KMS-11 (cell line): ENCODE measurements around the gene ZBTB43.
"Not testable (repeated sequence)": the region's sequence is repeated elsewhere in the genome, so short reads cannot be mapped to it uniquely, and the experiment has no call there.

Experiments used
- H2AFZ ChIP-seq: fragments of 200-600 bp; sonication (generic); 2 replicates; pipeline ENCODE4 v1.6.1; 2016; ENCODE audit warnings: antibody characterized with exemption, mixed run types, low read depth
- H3K27ac ChIP-seq: fragments of 200-600 bp; sonication (generic); 2 replicates; pipeline ENCODE4 v1.6.1; 2016; ENCODE audit warnings: mild to moderate bottlenecking, mixed run types
- H3K27me3 ChIP-seq: fragments of 200-600 bp; sonication (generic); 2 replicates; pipeline ENCODE4 v1.6.1; 2017; ENCODE audit warnings: mild to moderate bottlenecking, low read depth, mixed run types, moderate library complexity; ENCODE audit not compliant: insufficient read depth
- H3K36me3 ChIP-seq: fragments of 200-600 bp; sonication (generic); 2 replicates; pipeline ENCODE4 v1.6.1; 2017; ENCODE audit warnings: mild to moderate bottlenecking, mixed run types; ENCODE audit not compliant: insufficient read depth
- H3K4me1 ChIP-seq: fragments of 200-600 bp; sonication (generic); 2 replicates; pipeline ENCODE4 v1.6.1; 2016; ENCODE audit warnings: mild to moderate bottlenecking, low read depth, mixed run types; ENCODE audit not compliant: poor library complexity, severe bottlenecking
- H3K4me2 ChIP-seq: fragments of 200-600 bp; sonication (generic); 2 replicates; pipeline ENCODE4 v1.7.0; 2016; ENCODE audit warnings: mild to moderate bottlenecking, mixed run types
- H3K4me3 ChIP-seq: fragments of 200-600 bp; sonication (generic); IDR thresholded peaks from 2 replicates; pipeline ENCODE4 v1.6.1; 2017; ENCODE audit warnings: low read depth, low read length, mixed read lengths; ENCODE audit not compliant: insufficient read depth
- H3K79me2 ChIP-seq: fragments of 200-600 bp; sonication (generic); 2 replicates; pipeline ENCODE4 v1.6.1; 2016; ENCODE audit warnings: low read depth, mixed run types; ENCODE audit not compliant: insufficient read depth
- H3K9ac ChIP-seq: fragments of 200-600 bp; sonication (generic); 2 replicates; pipeline ENCODE4 v1.6.1; 2016; ENCODE audit warnings: mild to moderate bottlenecking, mixed run types
- H4K20me1 ChIP-seq: fragments of 200-600 bp; sonication (generic); 2 replicates; pipeline ENCODE4 v1.6.1; 2016; ENCODE audit warnings: mild to moderate bottlenecking, mixed run types; ENCODE audit not compliant: insufficient read depth
- TF ChIP-seq, protein P1 (sequence below): fragments of 200-600 bp; sonication (generic); conservative IDR thresholded peaks from 2 replicates; pipeline ENCODE4 v1.6.1; 2017; ENCODE audit warnings: low read depth, mild to moderate bottlenecking, antibody characterized with exemption, low read length, moderate library complexity, mixed read lengths

Gene ZBTB43

DNA sequence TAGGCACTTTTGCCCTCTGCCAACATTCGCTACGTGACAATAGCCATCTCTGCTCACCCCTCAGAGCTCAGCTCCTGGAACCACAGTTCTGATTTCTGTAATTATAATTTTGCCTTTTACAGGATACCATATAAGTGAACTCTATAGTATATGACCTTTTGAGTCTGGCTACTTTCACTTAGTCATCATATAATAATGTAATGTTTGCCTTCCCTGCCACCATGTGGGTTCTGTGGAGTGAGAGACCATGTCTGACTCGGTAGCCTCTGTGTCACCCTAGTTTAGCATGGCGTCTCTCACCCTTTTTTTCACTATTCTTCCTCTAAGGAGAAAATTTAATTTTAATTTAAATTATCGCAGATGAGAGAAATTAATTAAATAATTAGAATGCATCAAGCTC lies 28.9 kb upstream of the ZBTB43 start:
- no peaks in the 10 kb centered on the region for H3K27me3 ChIP-seq
- H2AFZ ChIP-seq = no peak overlapping the region
- no peak overlapping the region for H3K4me3 ChIP-seq
- TF ChIP-seq, protein P1, sequence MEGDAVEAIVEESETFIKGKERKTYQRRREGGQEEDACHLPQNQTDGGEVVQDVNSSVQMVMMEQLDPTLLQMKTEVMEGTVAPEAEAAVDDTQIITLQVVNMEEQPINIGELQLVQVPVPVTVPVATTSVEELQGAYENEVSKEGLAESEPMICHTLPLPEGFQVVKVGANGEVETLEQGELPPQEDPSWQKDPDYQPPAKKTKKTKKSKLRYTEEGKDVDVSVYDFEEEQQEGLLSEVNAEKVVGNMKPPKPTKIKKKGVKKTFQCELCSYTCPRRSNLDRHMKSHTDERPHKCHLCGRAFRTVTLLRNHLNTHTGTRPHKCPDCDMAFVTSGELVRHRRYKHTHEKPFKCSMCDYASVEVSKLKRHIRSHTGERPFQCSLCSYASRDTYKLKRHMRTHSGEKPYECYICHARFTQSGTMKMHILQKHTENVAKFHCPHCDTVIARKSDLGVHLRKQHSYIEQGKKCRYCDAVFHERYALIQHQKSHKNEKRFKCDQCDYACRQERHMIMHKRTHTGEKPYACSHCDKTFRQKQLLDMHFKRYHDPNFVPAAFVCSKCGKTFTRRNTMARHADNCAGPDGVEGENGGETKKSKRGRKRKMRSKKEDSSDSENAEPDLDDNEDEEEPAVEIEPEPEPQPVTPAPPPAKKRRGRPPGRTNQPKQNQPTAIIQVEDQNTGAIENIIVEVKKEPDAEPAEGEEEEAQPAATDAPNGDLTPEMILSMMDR = no peak
- H3K4me2 ChIP-seq = no peak overlapping the region
- no peaks in the 10 kb centered on the region for H3K36me3 ChIP-seq
- no peak overlapping the region for H3K27ac ChIP-seq
- H3K9ac ChIP-seq = no peak overlapping the region
- H3K4me1 ChIP-seq = no peaks in the 10 kb centered on the region
- no peaks in the 10 kb centered on the region for H4K20me1 ChIP-seq
- H3K79me2 ChIP-seq = no peaks in the 10 kb centered on the region

DNA sequence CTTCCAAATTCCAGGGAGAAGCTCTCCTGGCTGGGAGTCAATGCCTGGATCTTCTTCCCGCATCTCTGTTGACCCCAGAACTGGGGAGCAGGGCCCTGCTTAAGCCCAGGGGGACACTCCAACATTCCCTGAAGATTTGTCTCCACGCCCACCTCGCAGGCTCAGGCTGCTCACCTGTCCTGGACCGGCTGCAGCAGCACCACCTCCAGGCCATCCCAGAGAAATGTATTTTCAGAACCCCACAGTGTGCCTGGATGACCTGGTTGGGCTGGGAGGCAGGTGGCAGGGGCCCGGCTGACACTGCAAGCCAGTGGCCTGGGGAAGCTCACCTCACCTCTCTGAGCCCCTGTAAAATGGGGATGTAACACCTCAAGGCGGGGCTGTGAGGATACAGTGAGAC lies 27.1 kb upstream of the ZBTB43 start:
- Histone ChIP-seq H3K27me3 (no peaks in the 10 kb centered on the region), H4K20me1 (no peaks in the 10 kb centered on the region), H3K79me2 (no peaks in the 10 kb centered on the region), H3K4me1 (peaks cover 8% of the 10 kb centered on the region), H3K27ac (no peak overlapping the region), H3K4me2 (no peak overlapping the region), H2AFZ (no peak overlapping the region), H3K9ac (no peak overlapping the region), H3K36me3 (no peaks in the 10 kb centered on the region), H3K4me3 (no peak overlapping the region)
- TF ChIP-seq, protein P1 = no peak

DNA sequence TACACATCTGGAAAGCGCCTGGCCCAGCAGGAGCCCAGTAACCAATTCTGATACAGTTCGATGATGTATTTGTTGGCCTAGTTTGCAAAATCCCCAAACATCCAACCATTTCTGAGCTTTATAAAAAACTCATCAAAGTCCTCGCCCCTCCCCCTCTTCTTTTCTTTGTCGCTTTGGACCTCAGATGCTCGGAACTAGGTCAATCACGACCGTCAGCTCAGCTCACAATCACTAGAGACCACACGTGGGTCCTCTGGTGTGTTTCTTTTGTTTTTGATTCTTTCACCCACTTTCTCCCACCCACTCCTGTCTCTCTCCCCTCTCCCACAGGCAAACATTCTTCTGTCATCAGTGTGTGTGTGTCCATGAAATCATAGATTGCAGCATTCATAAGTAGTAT lies 26.7 kb upstream of the ZBTB43 start:
- Histone ChIP-seq H2AFZ (no peak overlapping the region), H3K4me1 (peaks cover 8% of the 10 kb centered on the region)

DNA sequence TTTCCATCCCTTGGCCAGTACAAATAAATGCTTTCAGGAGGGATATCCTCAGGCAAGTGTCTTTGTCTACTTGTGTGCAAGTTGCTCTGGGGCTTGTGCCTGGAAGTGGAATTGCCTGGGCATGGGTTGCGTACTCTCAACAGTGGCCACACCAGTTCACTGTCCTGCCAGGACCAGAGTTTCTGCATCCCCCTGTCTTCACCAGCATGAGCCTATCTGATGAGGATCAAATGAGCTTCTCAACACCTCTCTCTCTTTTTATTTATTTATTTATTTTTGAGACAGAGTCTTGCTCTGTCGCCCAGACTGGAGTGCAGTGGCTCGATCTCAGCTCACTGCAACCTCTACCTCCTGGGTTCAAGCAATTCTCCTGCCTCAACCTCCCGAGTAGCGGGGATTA lies 26.1 kb upstream of the ZBTB43 start:
- not testable (repeated sequence) for H3K27me3 ChIP-seq, H3K4me3 ChIP-seq, H3K4me2 ChIP-seq, H3K27ac ChIP-seq, H3K36me3 ChIP-seq, H3K79me2 ChIP-seq, H2AFZ ChIP-seq, H3K9ac ChIP-seq, H4K20me1 ChIP-seq, H3K4me1 ChIP-seq

More for the DNA sequence above, 26.7 kb upstream of the ZBTB43 start:
- no peak overlapping the region for H3K9ac ChIP-seq
- no peaks in the 10 kb centered on the region for H4K20me1 ChIP-seq
- H3K79me2 ChIP-seq = no peaks in the 10 kb centered on the region
- H3K4me2 ChIP-seq = no peak overlapping the region
- H3K27ac ChIP-seq = no peak overlapping the region
- H3K36me3 ChIP-seq = no peaks in the 10 kb centered on the region
- TF ChIP-seq, protein P1 = no peak
- H3K27me3 ChIP-seq = no peaks in the 10 kb centered on the region
- H3K4me3 ChIP-seq = no peak overlapping the region

DNA sequence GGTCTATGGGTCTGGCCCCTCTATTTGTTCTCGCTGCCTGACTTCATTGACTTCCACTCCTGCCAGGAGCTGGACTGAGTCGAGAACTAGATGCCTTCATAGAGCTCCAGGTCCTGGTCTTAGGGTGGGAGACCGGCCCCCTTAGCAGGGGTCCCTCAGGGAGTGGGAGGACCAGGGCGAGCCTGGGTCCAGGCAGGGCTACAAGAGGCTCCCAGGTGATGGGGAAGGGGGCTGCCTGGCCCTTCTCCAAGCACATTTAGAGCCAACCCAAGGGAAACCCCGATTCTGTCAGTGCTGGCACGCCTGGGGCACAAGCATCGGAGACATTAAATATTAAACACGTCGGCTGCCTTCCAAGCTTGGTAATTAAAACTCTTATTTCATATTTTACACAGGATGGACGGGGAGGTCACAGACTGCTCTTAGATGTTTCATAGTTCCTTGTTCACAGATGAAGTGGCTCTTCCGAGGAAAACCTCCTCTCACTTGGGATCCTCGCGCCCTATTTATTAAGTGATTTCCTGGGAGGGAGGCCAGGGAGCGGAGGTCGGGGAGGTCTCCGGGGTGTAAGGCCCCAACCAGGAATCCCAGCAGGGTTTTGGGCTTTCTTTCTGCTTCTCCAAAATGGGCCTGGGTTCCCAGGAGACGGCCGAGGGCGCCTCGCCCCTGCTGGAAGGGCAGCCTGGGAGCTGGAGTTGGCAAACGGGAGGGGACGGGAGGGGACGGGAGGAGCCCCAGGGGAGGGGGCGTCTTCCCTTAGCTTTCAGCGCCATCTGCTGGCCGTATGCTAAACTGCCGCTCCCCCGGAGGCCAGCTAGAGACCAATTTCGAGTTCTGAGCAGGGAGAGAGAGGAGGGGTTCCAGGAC lies 23.4 kb upstream of the ZBTB43 start:
- no peaks in the 10 kb centered on the region for H4K20me1 ChIP-seq
- H3K9ac ChIP-seq = no peak overlapping the region
- no peak overlapping the region for H3K27ac ChIP-seq
- H2AFZ ChIP-seq = peak overlapping the region; percentile 39; the same call in 1 of the 2 replicates
- no peaks in the 10 kb centered on the region for H3K27me3 ChIP-seq
- H3K4me1 ChIP-seq = peaks cover 8% of the 10 kb centered on the region
- TF ChIP-seq, protein P1 = peak; percentile 96
- H3K4me3 ChIP-seq = no peak overlapping the region
- no peaks in the 10 kb centered on the region for H3K36me3 ChIP-seq
- no peak overlapping the region; the same call in 1 of the 2 replicates for H3K4me2 ChIP-seq
- H3K79me2 ChIP-seq = no peaks in the 10 kb centered on the region
